Sigmoid colon (tissue), 4 donors: ENCODE results near the gene UBE2E2.

ENCODE experiments used
- EP300 ChIP-seq, 4 donors: sonication (generic); formaldehyde crosslinking; IDR thresholded peaks; one replicate each; pipeline ENCODE4 v1.6.1; 2017; ENCODE audit warnings: antibody characterized with exemption in 4 of 4
- POLR2A ChIP-seq, 2 donors: fragments of 450-650 bp; IDR thresholded peaks; one replicate each; pipeline ENCODE4 v1.6.1; 2016; ENCODE audit warnings: antibody characterized with exemption in 2 of 2, mild to moderate bottlenecking in 2 of 2, moderate library complexity in 2 of 2
- POLR2AphosphoS5 ChIP-seq, 4 donors: sonication (generic); formaldehyde crosslinking; IDR thresholded peaks; one replicate each; pipeline ENCODE4 v1.6.1; 2017; ENCODE audit warnings: antibody characterized with exemption in 4 of 4
- TF ChIP-seq, protein P1 (sequence below), 4 experiments: fragments of 450-650 bp in 3 of 4; fragments of 200-600 bp in 1 of 4; IDR thresholded peaks; one replicate each; pipeline ENCODE4 v1.5.1; 2016 to 2019; ENCODE audit warnings: antibody characterized with exemption in 4 of 4, mild to moderate bottlenecking in 3 of 4, moderate library complexity in 2 of 4

DNA sequence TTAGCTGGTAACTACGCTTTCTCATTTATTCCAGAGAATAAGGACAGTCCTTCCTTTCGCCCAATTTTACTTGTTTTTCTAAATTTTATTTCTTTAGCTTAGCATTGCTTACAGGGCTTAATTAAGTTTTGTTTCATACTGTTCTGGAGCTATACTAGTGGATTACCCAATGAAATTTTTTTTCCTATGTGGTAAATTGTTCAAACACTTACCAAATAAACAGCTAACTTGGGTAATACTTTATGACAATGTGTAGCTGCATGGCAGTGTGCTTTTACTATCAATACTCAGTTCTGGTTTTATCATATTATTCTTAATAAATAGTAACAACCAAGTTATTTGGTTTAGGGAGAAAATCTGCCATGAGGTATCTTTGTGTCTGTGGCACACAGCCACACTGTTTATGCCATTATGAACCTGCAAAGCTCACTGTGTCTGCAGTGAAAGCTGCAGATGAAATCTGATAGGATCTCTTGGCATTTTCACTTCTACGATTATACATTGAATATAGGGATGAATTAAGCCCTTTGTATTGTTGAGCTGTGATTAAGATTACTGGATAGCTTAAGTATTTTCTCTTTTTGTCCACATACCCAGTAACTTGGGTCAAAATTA is 37.2 kb downstream of the UBE2E2 start:
- TF ChIP-seq, protein P1, sequence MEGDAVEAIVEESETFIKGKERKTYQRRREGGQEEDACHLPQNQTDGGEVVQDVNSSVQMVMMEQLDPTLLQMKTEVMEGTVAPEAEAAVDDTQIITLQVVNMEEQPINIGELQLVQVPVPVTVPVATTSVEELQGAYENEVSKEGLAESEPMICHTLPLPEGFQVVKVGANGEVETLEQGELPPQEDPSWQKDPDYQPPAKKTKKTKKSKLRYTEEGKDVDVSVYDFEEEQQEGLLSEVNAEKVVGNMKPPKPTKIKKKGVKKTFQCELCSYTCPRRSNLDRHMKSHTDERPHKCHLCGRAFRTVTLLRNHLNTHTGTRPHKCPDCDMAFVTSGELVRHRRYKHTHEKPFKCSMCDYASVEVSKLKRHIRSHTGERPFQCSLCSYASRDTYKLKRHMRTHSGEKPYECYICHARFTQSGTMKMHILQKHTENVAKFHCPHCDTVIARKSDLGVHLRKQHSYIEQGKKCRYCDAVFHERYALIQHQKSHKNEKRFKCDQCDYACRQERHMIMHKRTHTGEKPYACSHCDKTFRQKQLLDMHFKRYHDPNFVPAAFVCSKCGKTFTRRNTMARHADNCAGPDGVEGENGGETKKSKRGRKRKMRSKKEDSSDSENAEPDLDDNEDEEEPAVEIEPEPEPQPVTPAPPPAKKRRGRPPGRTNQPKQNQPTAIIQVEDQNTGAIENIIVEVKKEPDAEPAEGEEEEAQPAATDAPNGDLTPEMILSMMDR (IDR thresholded peaks at IDR 0.05), result no peak
- TF ChIP-seq POLR2AphosphoS5 (IDR thresholded peaks at IDR 0.05), result no peak
- TF ChIP-seq POLR2A (IDR thresholded peaks at IDR 0.05), result no peak
- no peak for TF ChIP-seq EP300 (IDR thresholded peaks at IDR 0.05)
